AG09309 (cell line): ENCODE data around the gene BACE1.

Experiments used
- DNase-seq: peaks from one replicate; pipeline ENCODE4 v3.0.0-alpha.2; 2010; ENCODE audit warnings: low read depth
- H3K4me3 ChIP-seq: 2 replicates; pipeline ENCODE4 v1.5.1; 2011; ENCODE audit warnings: mild to moderate bottlenecking, low read depth, low read length, moderate library complexity; ENCODE audit not compliant: control insufficient read depth
- CTCF ChIP-seq: IDR thresholded peaks from 2 replicates; pipeline ENCODE4 v1.5.1; 2011; ENCODE audit warnings: mild to moderate bottlenecking, low read depth, low read length, inconsistent platforms; ENCODE audit not compliant: insufficient read depth, control insufficient read depth; ENCODE audit errors: missing control alignments

The BACE1 gene

DNA sequence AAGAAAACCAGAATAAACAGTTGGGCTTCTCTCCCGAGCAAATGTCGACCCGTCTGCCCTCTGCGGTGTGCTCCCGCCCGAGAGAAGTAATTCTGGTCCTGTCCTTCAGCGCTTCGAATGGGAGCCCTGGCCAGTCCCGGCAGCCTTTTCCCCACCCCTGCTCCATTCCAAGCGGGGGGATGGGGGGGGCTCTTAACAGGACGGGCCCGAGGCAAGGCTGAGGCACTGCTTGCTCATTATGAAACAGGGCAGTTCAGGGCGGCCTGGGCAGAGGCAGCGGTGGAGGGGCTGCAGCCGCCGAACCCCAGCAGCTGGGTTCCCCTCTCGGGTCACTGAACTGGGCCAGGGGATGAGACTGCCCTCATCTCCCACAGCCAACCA, 15.8 kb downstream of the BACE1 start:
- no peak for TF ChIP-seq CTCF
- DNase-seq: no peak
- H3K4me3 ChIP-seq: no peak overlapping the region

GRCh38 chr11:117299351-117300282, 16.4 kb downstream of the BACE1 start:
- no peak for TF ChIP-seq CTCF
- no peak overlapping the region for H3K4me3 ChIP-seq
- no peak for DNase-seq

- no peak overlapping the region for H3K4me3 ChIP-seq
- DNase-seq: no peak
- no peak for TF ChIP-seq CTCF
These were observed 17.9 kb downstream of the BACE1 start for GRCh38 chr11:117298195-117298594.

DNA sequence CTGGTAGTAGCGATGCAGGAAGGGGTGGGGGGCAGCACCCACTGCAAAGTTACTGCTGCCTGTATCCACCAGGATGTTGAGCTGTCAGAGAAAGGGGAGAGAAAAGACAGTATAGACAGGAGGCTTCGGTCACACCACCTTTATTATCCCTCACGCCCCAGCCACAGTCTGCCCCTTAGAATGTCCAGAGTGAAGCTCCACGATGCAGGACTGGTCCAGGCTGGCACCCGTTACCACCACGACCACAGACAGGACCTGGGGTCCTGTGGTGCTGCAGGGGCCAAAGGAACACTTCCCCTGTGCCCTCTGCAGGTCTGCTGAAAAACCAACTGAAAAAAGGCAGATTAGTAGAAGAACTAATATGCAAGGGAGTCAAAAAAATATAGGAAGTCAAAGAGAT, 19.2 kb downstream of the BACE1 start:
- DNase-seq: no peak
- TF ChIP-seq CTCF: no peak

DNA sequence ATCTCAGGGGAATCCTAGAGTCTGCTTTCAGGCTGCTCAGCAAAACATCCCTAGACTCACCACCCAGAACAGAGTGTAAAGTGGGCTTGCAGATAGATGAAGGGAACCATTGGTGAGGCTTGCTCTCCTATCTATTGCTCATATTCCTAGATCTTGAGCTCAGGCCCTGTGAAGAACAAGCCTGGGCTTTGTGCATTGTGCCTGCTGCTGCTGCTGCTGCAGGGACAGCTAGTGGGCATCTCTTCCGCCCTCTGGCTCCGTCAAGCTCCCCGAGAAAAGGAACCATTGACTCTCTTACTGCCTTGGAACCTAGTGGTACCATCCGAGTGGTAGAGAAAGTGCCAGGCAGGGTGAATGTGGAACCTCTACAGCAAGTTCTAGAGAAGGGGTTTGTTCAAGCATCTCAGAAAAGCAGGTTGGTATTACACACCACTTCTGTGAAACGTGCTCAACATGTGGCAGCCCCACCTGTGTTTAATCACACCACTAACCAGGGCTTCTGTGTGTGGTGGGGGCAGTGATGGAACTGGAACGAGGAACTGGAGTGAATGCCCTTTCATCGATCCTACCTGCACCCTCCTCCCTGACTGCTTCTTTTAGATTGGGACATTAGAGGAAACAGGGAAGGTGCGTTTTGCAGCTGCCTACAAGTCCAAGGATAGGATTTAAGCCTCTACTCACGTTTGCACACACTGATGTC, 20.5 kb downstream of the BACE1 start:
- DNase-seq: no peak
- TF ChIP-seq CTCF: no peak
- no peak overlapping the region for H3K4me3 ChIP-seq

More for the DNA sequence above, 19.2 kb downstream of the BACE1 start:
- H3K4me3 ChIP-seq: no peak overlapping the region

GRCh38 chr11:117292616-117293015, 23.4 kb downstream of the BACE1 start:
- no peak overlapping the region for H3K4me3 ChIP-seq
- TF ChIP-seq CTCF: no peak
- no peak for DNase-seq
